Upper lobe of left lung (tissue), 6 donors: ENCODE results near the gene FGF7. TPM values are rescaled to one million over a fixed set of nuclear protein-coding genes. Genes with fewer than 3 reads are reported as not detected.

Experiments used
- ATAC-seq, 2 donors: fragments of 200-7000 bp; cut with Tn5 transposase; one replicate each; pipeline ENCODE4 v1.9.1; 2022; ENCODE audit warnings: mild to moderate bottlenecking in 2 of 2, moderate library complexity in 2 of 2; ENCODE audit not compliant: low FRiP score in 2 of 2
- DNase-seq, 2 donors: peaks; one replicate each; pipeline ENCODE4 v3.0.0-alpha.2; 2019 to 2020
- H3K27ac ChIP-seq, 4 donors: fragments of 200-600 bp; sonication (generic); one replicate each; pipeline ENCODE4 v1.5.1; 2016 to 2019
- H3K27me3 ChIP-seq, 4 donors: fragments of 200-600 bp; sonication (generic); one replicate each; pipeline ENCODE4 v1.5.1; 2017 to 2019
- H3K36me3 ChIP-seq, 4 donors: fragments of 200-600 bp; sonication (generic); one replicate each; pipeline ENCODE4 v1.5.1; 2016 to 2019
- H3K4me1 ChIP-seq, 4 donors: fragments of 200-600 bp; sonication (generic); one replicate each; pipeline ENCODE4 v1.5.1; 2018 to 2019
- H3K4me3 ChIP-seq, 4 donors: fragments of 200-600 bp; sonication (generic); one replicate each; pipeline ENCODE4 v1.5.1; 2017 to 2019; ENCODE audit warnings: mild to moderate bottlenecking in 2 of 4, moderate library complexity in 1 of 4
- H3K9me3 ChIP-seq, 4 donors: fragments of 200-600 bp; sonication (generic); one replicate each; pipeline ENCODE4 v1.5.1; 2018 to 2019
- CTCF ChIP-seq, 6 experiments: fragments of 450-650 bp in 4 of 6; fragments of 200-600 bp in 2 of 6; sonication (generic) in 2 of 6; IDR thresholded peaks; one replicate each; pipeline ENCODE4 v1.5.1; 2016 to 2019; ENCODE audit warnings: antibody characterized with exemption in 6 of 6
- EP300 ChIP-seq, 4 donors: sonication (generic); formaldehyde crosslinking; IDR thresholded peaks; one replicate each; pipeline ENCODE4 v1.5.1; 2017; ENCODE audit warnings: antibody characterized with exemption in 4 of 4, control low read depth in 2 of 4
- POLR2A ChIP-seq, 4 donors: fragments of 450-650 bp; IDR thresholded peaks; one replicate each; pipeline ENCODE4 v1.5.1; 2016 to 2017; ENCODE audit warnings: antibody characterized with exemption in 4 of 4, mild to moderate bottlenecking in 2 of 4
- POLR2AphosphoS5 ChIP-seq, 2 donors: sonication (generic); formaldehyde crosslinking; IDR thresholded peaks; one replicate each; pipeline ENCODE4 v1.5.1; 2017; ENCODE audit warnings: antibody characterized with exemption in 2 of 2
- WGBS, 2 donors: methylation state at CpG; one replicate each; pipeline ENCODE4 v1.1.5; 2017 to 2018; 5-methylcytosine and 5-hydroxymethylcytosine counted together
- total RNA-seq, 6 donors: library from RNA; depleted of rRNA in 4 of 6; stranded (reverse); fragments of >200 nt in 4 of 6; gene quantifications; one replicate each; pipeline versions ENCODE4 v1.1.0 to v1.2.1, GENCODE V29; 2016 to 2021
- donor health status: DM: no; HTN: no; CAD: no; lungs with moderate emphysema.
- donor health status: DM: no; HTN: yes; CAD: no; lungs with severe emphysema.

The FGF7 gene
- total RNA-seq, 6 donors from 2014 or later = 7.2 to 33.7 (median 9.4) TPM

- H3K27ac ChIP-seq = no peak overlapping the region
- ATAC-seq (no peak), DNase-seq (no peak)
- no peak for TF ChIP-seq EP300 (IDR thresholded peaks at IDR 0.05)
- no peak for TF ChIP-seq POLR2AphosphoS5 (IDR thresholded peaks at IDR 0.05)
- no peak for TF ChIP-seq CTCF (IDR thresholded peaks at IDR 0.05)
- 79% methylated on average over 1 of the region's 1 CpG for WGBS, 2 donors
- no peaks in the 10 kb centered on the region for H3K36me3 ChIP-seq
- no peaks in the 10 kb centered on the region for H3K27me3 ChIP-seq
- H3K4me3 ChIP-seq = no peak overlapping the region
- no peaks in the 10 kb centered on the region for H3K4me1 ChIP-seq
- no peaks in the 10 kb centered on the region for H3K9me3 ChIP-seq
These were observed 29.6 kb downstream of the FGF7 start for GRCh38 chr15:49452595-49452994.

GRCh38 chr15:49456166-49456565, 33.1 kb downstream of the FGF7 start:
- H3K27me3 ChIP-seq = no peaks in the 10 kb centered on the region
- ATAC-seq = no peak
- no peak overlapping the region for H3K27ac ChIP-seq
- TF ChIP-seq POLR2A (IDR thresholded peaks at IDR 0.05) (no peak), CTCF (IDR thresholded peaks at IDR 0.05) (no peak), POLR2AphosphoS5 (IDR thresholded peaks at IDR 0.05) (no peak), EP300 (IDR thresholded peaks at IDR 0.05) (no peak)
- H3K4me3 ChIP-seq = no peak overlapping the region
- no peaks in the 10 kb centered on the region for H3K4me1 ChIP-seq
- no peaks in the 10 kb centered on the region for H3K36me3 ChIP-seq
- no peaks in the 10 kb centered on the region for H3K9me3 ChIP-seq
- no peak for DNase-seq

GRCh38 chr15:49458145-49458544, 35.1 kb downstream of the FGF7 start:
- 53 to 58% methylated on average over 2 of the region's 2 CpGs for WGBS, 2 donors
- Histone ChIP-seq H3K4me3 (no peak overlapping the region), H3K27ac (no peak overlapping the region), H3K9me3 (no peaks in the 10 kb centered on the region), H3K36me3 (no peaks in the 10 kb centered on the region), H3K27me3 (no peaks in the 10 kb centered on the region), H3K4me1 (peaks cover 0 to 3% (median 0%) of the 10 kb centered on the region in 4 donors)
- no peak for DNase-seq
- ATAC-seq = no peak
- TF ChIP-seq POLR2A (IDR thresholded peaks at IDR 0.05) (no peak), EP300 (IDR thresholded peaks at IDR 0.05) (no peak), CTCF (IDR thresholded peaks at IDR 0.05) (no peak), POLR2AphosphoS5 (IDR thresholded peaks at IDR 0.05) (no peak)

- TF ChIP-seq EP300 (IDR thresholded peaks at IDR 0.05) = no peak
- peaks cover 0 to 3% (median 0%) of the 10 kb centered on the region in 4 donors for H3K4me1 ChIP-seq
- ATAC-seq = no peak
- no peaks in the 10 kb centered on the region for H3K9me3 ChIP-seq
- 76% methylated on average over 2 of the region's 2 CpGs for WGBS, 2 donors
- H3K36me3 ChIP-seq = no peaks in the 10 kb centered on the region
- DNase-seq = no peak
- H3K27ac ChIP-seq = no peak overlapping the region
- H3K27me3 ChIP-seq = no peaks in the 10 kb centered on the region
- H3K4me3 ChIP-seq = no peak overlapping the region
These were observed 37.4 kb downstream of the FGF7 start for GRCh38 chr15:49460411-49460941.

- Histone ChIP-seq H3K36me3 (no peaks in the 10 kb centered on the region), H3K9me3 (no peaks in the 10 kb centered on the region), H3K27me3 (no peaks in the 10 kb centered on the region), H3K27ac (no peak overlapping the region), H3K4me3 (no peak overlapping the region), H3K4me1 (peaks cover 0 to 5% (median 2%) of the 10 kb centered on the region in 4 donors)
- no peak for DNase-seq
- ATAC-seq = no peak
- WGBS, 2 donors = 36 to 47% methylated on average over 2 of the region's 2 CpGs
- no peak for TF ChIP-seq POLR2AphosphoS5 (IDR thresholded peaks at IDR 0.05)
- no peak for TF ChIP-seq CTCF (IDR thresholded peaks at IDR 0.05)
- no peak for TF ChIP-seq EP300 (IDR thresholded peaks at IDR 0.05)
- no peak for TF ChIP-seq POLR2A (IDR thresholded peaks at IDR 0.05)
These were observed 39.3 kb downstream of the FGF7 start for GRCh38 chr15:49462232-49462844.
